H1 (cell line): ENCODE measurements around the gene CA14.

Source experiments
- ATF2 ChIP-seq: IDR thresholded peaks from 2 replicates; pipeline ENCODE4 v1.6.1; 2012; ENCODE audit warnings: low read length, inconsistent platforms
- BACH1 ChIP-seq: IDR thresholded peaks from 2 replicates; pipeline ENCODE4 v1.6.1; 2012; ENCODE audit warnings: low read length, improper control_type of control experiment
- CBX5 ChIP-seq: fragments of 300-800, 300-1000 bp; sonication (generic); IDR thresholded peaks from 2 replicates; pipeline ENCODE4 v1.7.1; 2016; ENCODE audit warnings: antibody characterized with exemption, low read length, low read depth
- CEBPB ChIP-seq: IDR thresholded peaks from 2 replicates; pipeline ENCODE4 v1.6.1; 2012; ENCODE audit warnings: low read depth, low read length
- CTCF ChIP-seq, 3 experiments: IDR thresholded peaks; 1 replicate in 2 of 3; 2 replicates in 1 of 3; pipeline versions ENCODE4 v1.5.1 to v1.6.1; 2011; ENCODE audit warnings: low read length in 3 of 3, mild to moderate bottlenecking in 3 of 3, inconsistent platforms in 2 of 3, low read depth in 1 of 3, moderate library complexity in 1 of 3; ENCODE audit not compliant: insufficient read depth in 1 of 3; ENCODE audit errors: control extremely low read depth in 1 of 3
- EP300 ChIP-seq, 2 experiments: IDR thresholded peaks; 1 replicate in 1 of 2; 2 replicates in 1 of 2; pipeline ENCODE4 v1.6.1; 2011 to 2012; ENCODE audit warnings: low read depth in 2 of 2, low read length in 2 of 2, mild to moderate bottlenecking in 2 of 2, borderline replicate concordance in 1 of 2, inconsistent platforms in 1 of 2, moderate library complexity in 1 of 2
- GABPA ChIP-seq: IDR thresholded peaks from 2 replicates; pipeline ENCODE4 v1.6.1; 2011; ENCODE audit warnings: mild to moderate bottlenecking, low read length, moderate library complexity, borderline replicate concordance; ENCODE audit not compliant: insufficient read depth
- JUND ChIP-seq: IDR thresholded peaks from 2 replicates; pipeline ENCODE4 v1.6.1; 2011; ENCODE audit warnings: mild to moderate bottlenecking, improper control_type of control experiment, low read length
- NRF1 ChIP-seq: IDR thresholded peaks from 2 replicates; pipeline ENCODE4 v1.6.1; 2011; ENCODE audit warnings: mild to moderate bottlenecking, low read depth, low read length, improper control_type of control experiment
- POLR2A ChIP-seq, 2 experiments: IDR thresholded peaks; 1 replicate in 1 of 2; 2 replicates in 1 of 2; pipeline ENCODE4 v1.6.1; 2011; ENCODE audit warnings: low read depth in 2 of 2, low read length in 2 of 2, mild to moderate bottlenecking in 2 of 2; ENCODE audit errors: control extremely low read depth in 1 of 2
- RNF2 ChIP-seq: fragments of 200-900, 300-1000 bp; sonication (generic); IDR thresholded peaks from 2 replicates; pipeline ENCODE4 v1.7.1; 2016; ENCODE audit warnings: borderline replicate concordance, low read depth, mild to moderate bottlenecking, antibody characterized with exemption, low read length; ENCODE audit not compliant: poor library complexity, severe bottlenecking; ENCODE audit errors: missing control alignments
- ZNF274 ChIP-seq: IDR thresholded peaks from 2 replicates; pipeline ENCODE4 v1.7.0; 2012; ENCODE audit warnings: low read length, borderline replicate concordance; ENCODE audit errors: extremely low read depth

DNA sequence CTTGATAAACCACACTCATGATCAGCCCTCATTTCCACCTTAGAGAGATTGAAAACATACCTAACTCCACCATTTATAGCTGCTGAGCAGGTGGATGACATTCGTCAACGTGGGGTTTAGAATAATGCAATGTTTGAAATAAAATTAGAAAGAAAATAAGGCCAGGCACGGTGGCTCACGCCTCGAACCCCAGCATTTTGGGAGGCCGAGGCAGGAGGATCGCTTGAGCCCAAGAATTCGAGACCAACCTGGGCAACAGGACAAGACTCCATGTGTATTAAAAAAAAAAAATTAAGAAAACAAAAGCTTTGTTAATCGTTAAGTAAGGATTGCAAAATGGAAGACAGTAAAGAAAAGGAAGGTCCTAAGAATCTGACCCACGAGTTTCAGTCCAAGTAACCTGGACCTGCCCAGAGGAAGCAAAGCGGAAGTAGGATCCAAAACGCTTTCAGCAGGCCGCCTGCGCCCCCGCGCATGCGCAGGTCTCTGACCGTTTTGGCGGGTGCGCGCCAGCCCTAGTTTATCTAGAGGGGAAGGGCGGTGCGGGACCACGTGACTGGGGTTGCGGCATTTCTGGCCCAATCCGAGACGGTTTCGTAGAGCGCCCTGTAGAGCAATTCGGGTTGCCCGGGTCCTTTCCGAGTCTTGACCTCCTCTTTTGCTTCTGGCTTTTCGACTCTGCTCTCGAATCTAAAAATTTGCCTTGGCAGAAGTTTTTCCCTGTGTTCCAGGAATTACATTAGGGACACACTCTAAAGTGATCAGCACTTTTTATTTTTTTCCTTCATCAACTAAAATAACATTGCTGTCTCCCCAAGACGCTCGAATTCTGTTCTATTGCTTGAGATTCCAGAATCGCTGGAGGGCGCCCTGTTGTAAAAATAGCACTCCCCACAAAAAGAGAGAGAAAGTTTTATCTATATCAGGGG is 44.1 kb upstream of the CA14 start:
- TF ChIP-seq POLR2A (IDR thresholded peaks at IDR 0.05; ENCODE audit: control extremely low read depth in 1 of 2, low read depth in 2 of 2, low read length in 2 of 2) = peak in 1 of 2 experiments; percentile 77; a peak in 2 of 3 replicates
- TF ChIP-seq RNF2 = no peak
- peak in 2 of 3 experiments; percentile 25 to 38; a peak in 2 of 4 replicates for TF ChIP-seq CTCF (IDR thresholded peaks at IDR 0.05; ENCODE audit: control extremely low read depth in 1 of 3, insufficient read depth in 1 of 3, low read depth in 1 of 3, low read length in 3 of 3)
- TF ChIP-seq NRF1 = peak; percentile 97
- TF ChIP-seq CBX5 = no peak
- no peak for TF ChIP-seq BACH1
- no peak for TF ChIP-seq JUND
- TF ChIP-seq ATF2 = no peak
- TF ChIP-seq CEBPB = peak; percentile 55; the same call in 1 of the 2 replicates
- no peak for TF ChIP-seq EP300 (IDR thresholded peaks at IDR 0.05; ENCODE audit: borderline replicate concordance in 1 of 2, low read depth in 2 of 2, low read length in 2 of 2)
- TF ChIP-seq ZNF274 = no peak
- no peak for TF ChIP-seq GABPA
